IPS-18a (cell line): ENCODE measurements around the gene CPLX4.

Source experiments
- H3K27ac ChIP-seq: one replicate; pipeline ENCODE4 v1.5.1; 2013; ENCODE audit warnings: low read length
- H3K27me3 ChIP-seq: one replicate; pipeline ENCODE4 v1.6.1; 2013; ENCODE audit warnings: mild to moderate bottlenecking, low read length; ENCODE audit not compliant: control insufficient read depth, insufficient read depth
- H3K36me3 ChIP-seq: one replicate; pipeline ENCODE4 v1.6.1; 2013; ENCODE audit warnings: low read depth, low read length; ENCODE audit not compliant: control insufficient read depth
- H3K4me1 ChIP-seq: one replicate; pipeline ENCODE4 v1.6.1; 2013; ENCODE audit warnings: low read depth, low read length; ENCODE audit not compliant: control insufficient read depth
- H3K4me3 ChIP-seq: one replicate; pipeline ENCODE4 v1.5.1; 2013; ENCODE audit warnings: low read length
- H3K9ac ChIP-seq: one replicate; pipeline ENCODE4 v1.6.1; 2013; ENCODE audit warnings: mild to moderate bottlenecking, low read length, moderate library complexity
- H3K9me3 ChIP-seq: one replicate; pipeline ENCODE4 v1.6.1; 2013; ENCODE audit warnings: low read depth, low read length; ENCODE audit not compliant: control insufficient read depth

Gene CPLX4

DNA sequence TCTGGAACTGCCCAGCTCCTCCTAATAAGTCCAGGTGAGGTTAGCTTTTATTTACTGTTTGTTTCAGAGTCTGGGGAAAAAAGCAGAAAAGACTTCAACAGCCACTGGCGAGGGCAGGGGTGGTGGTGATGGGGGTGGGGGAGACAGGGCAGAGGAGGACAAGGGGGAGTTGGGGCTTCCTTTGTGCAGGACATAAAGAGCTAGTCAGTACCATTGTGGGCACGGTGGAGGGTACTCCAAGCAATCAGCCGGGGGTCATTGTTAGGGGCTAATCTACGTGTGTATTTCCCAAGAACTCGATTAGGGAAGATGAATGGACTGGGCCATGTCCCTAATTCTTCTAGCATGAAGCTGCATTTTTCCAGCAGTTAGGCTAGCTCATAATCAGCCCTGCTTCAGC is 42.4 kb downstream of the CPLX4 start:
- peaks cover 13% of the 10 kb centered on the region for H3K4me1 ChIP-seq
- H3K9me3 ChIP-seq, result no peaks in the 10 kb centered on the region
- peaks cover 96% of the 10 kb centered on the region for H3K27me3 ChIP-seq
- no peak overlapping the region for H3K9ac ChIP-seq
- no peak overlapping the region for H3K27ac ChIP-seq
- no peaks in the 10 kb centered on the region for H3K36me3 ChIP-seq
- H3K4me3 ChIP-seq, result peak overlapping the region; percentile 21

DNA sequence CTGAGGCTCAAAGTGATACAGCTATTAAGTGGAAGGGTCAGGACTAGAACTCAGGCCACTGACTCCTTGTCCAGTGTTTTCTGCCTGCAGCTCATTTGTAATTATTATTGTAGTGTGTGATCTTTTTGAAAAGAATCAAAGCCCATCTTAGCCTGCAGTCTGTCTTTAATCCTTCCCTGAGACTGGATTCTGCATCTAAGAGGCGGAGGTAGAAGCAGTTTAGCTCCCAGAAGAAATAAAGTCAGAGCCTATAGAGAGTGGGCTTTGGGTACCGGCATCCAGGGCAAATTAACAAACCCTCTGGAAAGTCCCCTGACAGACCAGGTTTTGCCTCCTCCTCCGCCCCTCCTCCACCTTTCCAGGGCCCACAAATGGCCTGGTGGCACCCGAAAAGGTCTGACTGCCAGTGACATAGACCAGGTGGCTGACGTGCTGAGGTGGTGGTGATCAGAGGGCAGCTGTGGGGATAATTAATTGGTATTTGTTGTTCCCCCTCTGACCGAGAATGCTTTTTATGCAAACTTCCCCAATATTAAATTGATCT is 43.0 kb downstream of the CPLX4 start:
- Histone ChIP-seq H3K36me3 (no peaks in the 10 kb centered on the region), H3K4me1 (peaks cover 16% of the 10 kb centered on the region), H3K27ac (no peak overlapping the region), H3K4me3 (peak overlapping the region; percentile 21), H3K27me3 (peaks cover 99% of the 10 kb centered on the region), H3K9me3 (no peaks in the 10 kb centered on the region), H3K9ac (no peak overlapping the region)

DNA sequence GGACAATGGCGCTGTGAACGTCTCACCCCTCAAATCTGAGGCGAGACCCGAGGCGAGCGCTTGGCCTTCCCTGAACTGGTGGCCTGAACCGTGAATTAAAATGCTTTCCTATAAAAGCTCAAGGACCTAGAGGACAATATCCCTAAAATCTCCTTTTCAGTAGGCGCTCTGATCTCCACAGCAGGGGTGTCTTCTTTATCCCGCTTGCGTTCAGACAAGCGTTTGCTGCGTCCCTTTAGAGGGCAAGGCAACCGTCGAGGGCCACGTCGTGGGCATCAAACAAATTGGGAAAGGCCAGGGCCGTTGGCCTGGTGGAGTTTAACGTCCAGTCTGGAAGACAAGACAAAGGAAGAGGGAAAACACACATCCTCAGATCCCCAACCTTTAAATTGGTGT is 43.9 kb downstream of the CPLX4 start:
- Histone ChIP-seq H3K4me3 (peak overlapping the region; percentile 63), H3K27me3 (peaks cover 99% of the 10 kb centered on the region), H3K4me1 (peaks cover 16% of the 10 kb centered on the region), H3K27ac (no peak overlapping the region), H3K9me3 (no peaks in the 10 kb centered on the region), H3K36me3 (no peaks in the 10 kb centered on the region), H3K9ac (no peak overlapping the region)

DNA sequence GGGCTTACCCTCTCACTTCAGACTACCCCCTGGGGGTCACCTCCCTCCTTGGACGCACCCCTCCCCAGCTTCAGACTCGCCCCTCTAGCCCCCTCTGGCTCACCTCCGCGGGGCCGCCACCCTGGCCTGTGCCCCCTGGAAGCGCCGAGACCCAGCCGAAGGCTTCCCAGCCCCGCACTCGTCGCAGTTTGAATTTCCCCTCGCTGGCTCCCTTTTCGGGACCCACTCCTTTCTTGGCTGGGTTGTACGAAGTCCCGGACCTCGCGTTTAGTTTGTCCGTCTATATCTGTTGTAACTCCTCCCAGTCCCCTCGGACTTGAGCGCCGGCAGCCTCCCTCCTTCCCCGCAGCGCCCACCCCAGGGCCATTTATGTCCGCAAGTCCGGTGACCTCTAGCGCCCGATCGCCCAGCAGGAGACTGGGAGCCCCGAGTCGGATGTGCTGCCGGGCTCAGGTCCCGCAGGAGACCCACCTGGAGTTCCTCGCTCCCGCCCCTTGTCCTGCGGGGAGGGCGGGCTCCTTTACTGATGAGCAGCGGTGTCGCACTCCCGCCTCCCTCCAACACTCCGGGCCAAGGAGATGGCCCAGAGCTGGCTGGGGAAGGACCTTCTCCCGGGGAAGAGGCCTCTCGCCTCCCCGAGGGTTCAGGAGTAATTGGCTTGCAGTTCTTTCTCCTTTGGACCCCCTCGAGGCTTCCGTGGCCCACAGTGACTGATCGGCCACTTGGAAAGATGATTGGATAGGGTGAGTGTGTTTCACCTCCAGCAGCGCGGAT is 44.5 kb downstream of the CPLX4 start:
- Histone ChIP-seq H3K9ac (no peak overlapping the region), H3K4me1 (peaks cover 16% of the 10 kb centered on the region), H3K4me3 (peak overlapping the region; percentile 63), H3K36me3 (no peaks in the 10 kb centered on the region), H3K27me3 (peaks cover 98% of the 10 kb centered on the region), H3K9me3 (no peaks in the 10 kb centered on the region), H3K27ac (no peak overlapping the region)

DNA sequence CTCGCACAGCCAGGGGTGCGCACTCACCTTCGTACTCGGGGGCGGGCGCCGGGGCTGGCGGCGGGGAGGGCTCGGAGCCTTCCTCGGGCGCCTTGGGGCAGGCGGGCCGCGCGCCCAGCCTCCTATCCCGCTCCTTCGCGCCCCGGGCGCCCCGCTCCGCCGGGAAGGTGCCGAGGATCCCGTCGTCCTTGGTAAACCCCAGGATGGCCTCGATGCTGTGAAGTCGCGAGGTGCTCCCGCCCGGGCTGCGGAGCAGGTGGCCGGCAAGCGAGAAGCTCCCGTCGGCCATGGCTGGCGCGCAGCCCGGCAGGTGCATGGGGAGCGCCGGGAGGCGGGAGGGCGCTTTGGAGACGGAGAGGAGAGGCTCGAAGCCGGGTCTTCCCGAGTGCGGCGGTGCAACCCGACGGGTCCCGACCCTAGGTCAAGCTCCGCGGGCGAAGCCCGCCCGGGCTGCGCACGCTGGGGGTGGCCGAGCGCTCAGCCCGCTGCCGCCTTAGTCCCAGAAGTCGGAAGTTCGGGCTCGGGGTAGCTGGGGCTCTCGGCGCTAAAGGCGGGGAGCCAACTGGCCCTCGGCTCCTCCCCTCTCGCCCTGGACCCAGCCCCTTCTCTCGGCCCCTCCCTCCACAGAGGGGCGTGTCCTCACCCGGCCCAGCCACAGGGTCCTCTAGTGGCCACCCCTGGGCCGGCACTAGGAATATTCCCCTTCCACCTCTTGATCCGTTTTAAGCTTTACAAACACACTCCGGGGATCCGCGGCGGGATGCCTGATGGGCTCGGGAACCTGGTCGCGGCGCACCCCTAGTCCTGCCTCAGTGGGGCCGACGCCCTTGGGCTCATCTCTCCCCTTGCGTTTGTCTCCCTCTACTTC is 45.3 kb downstream of the CPLX4 start, which contains the start of gene RAX:
TSS of gene RAX (minus strand) at position 564 of the 868 bp plus-strand sequence. CDS start at position 316, 248 bp downstream.
- Histone ChIP-seq H3K4me3 (peak within 1 kb of the TSS; percentile 63), H3K4me1 (peaks cover 21% of the 10 kb centered on the region), H3K27me3 (peaks cover 98% of the 10 kb centered on the region), H3K27ac (no peak within 1 kb of the TSS), H3K36me3 (no peaks in the 10 kb centered on the region), H3K9ac (no peak within 1 kb of the TSS), H3K9me3 (no peaks in the 10 kb centered on the region)

DNA sequence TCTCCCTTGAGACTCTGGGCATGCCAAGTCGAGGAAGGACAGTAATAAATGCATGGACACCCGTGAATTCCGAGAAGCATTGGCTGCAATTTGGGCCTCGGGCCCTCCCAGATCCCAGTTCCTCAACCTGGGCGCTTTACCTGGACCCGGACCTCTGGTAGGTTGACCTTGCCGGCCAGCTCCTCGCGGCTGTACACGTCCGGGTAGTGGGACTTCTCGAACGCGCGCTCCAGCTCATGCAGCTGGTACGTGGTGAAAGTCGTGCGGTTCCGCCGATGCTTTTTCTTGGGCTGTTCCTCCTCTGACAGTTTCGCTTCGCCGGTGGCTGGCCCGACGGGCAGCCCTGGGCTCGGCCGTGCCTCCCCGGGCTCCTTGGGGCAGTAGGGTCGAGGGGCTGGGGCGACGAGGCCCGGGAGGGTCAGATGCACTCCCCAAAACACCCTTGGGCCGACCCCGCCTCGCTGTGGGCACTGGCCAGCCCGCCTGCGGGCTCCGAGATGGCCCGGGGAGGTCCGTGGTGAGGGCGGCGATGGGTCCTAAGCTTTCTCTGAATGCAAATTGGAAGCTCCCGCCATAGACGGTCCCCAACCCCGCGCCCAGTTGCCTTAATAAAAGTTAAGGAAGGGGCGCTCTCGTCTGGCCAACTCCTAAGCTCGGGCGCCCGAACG is 46.1 kb downstream of the CPLX4 start:
- Histone ChIP-seq H3K9ac (no peak overlapping the region), H3K36me3 (no peaks in the 10 kb centered on the region), H3K4me3 (peak overlapping the region; percentile 63), H3K4me1 (peaks cover 23% of the 10 kb centered on the region), H3K9me3 (no peaks in the 10 kb centered on the region), H3K27me3 (peaks cover 98% of the 10 kb centered on the region), H3K27ac (no peak overlapping the region)

DNA sequence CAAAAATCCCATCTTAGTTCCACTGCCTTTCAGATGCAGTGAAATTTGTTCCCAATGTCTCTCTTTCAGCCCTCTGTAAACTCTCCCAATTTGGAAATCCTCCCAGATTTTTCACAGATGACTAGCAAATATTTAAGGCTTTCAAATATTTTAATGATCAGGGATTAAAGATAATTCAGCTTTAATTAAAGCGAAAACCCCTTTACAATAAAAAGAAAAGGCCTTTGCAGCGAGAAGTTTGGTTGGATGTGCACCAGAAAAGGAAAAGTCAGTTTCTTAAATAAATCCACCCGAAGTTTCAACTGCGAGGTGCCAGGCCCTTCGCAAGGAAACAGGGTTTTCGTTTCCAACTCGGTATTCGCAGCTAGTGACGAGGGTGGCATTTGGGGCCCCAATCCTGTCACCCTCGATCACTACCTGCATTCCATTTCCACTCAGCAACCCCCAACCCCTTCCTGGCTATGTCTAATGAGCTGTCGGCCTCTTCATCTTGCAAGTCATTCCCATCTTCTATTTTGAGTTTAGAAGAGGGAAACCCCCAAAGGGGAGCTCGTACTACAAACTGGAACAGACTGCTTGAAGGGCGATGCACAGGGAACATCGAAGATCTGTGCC is 46.7 kb downstream of the CPLX4 start:
- Histone ChIP-seq H3K4me3 (peak overlapping the region; percentile 63), H3K36me3 (no peaks in the 10 kb centered on the region), H3K4me1 (peaks cover 26% of the 10 kb centered on the region), H3K9me3 (no peaks in the 10 kb centered on the region), H3K27me3 (peaks cover 98% of the 10 kb centered on the region), H3K27ac (no peak overlapping the region), H3K9ac (no peak overlapping the region)

DNA sequence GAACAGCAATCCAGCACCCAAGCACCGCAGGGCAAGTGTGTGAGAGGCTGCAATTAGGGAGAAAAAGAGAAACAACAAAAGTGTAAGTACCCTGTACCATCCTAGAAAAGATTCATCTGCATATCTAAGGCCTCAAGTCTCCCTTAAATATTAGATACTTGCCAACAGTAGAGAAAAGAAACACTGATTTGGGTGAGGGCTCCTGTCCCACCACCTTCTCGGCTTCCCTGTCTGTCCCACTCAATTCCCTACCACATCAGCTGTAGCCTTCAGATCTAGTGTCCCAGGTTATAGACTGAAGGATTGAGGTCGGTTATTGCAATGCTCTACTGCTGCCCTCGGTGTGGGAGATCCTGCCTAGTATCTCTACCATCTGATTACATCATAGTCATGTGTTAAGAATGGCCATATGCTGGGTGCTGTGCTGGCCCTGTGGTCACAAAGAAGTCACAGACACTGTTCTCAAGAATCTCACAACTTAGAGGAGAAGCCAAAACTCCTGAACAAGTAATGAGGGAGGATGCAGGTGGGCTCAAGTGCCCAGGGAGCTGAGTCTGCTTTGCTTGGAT is 47.7 kb downstream of the CPLX4 start:
- peaks cover 98% of the 10 kb centered on the region for H3K27me3 ChIP-seq
- H3K4me1 ChIP-seq, result peaks cover 26% of the 10 kb centered on the region
- H3K27ac ChIP-seq, result no peak overlapping the region
- H3K9ac ChIP-seq, result no peak overlapping the region
- H3K9me3 ChIP-seq, result no peaks in the 10 kb centered on the region
- H3K4me3 ChIP-seq, result no peak overlapping the region
- H3K36me3 ChIP-seq, result no peaks in the 10 kb centered on the region

DNA sequence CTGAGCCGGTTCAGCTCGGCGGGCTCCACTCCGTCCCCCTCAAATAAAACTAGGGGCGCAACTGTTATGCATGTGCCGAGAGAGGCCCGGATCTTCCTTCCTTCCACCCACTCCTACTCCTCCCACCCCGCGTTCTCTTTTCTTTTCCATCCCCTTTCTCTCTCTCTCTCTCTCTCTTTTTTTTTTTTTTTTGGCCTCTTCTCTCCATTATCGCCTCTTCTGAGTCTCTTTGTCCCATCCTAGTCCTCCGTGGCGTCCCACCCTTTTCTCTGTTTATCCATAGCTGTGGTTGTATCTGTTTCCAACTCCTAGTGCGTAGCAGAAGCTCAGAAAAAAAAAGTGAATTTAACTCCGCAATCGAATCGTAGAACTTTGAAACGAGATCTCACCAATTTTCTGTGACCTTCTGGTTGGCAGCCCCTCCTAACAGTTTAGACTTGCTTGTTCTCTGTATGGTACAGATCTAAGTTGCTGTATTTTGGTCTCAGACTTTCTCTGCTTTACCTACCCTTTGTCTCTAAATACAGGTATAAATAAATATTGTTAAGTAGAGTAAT is 48.8 kb downstream of the CPLX4 start:
- Histone ChIP-seq H3K27ac (no peak overlapping the region), H3K27me3 (peaks cover 98% of the 10 kb centered on the region), H3K9me3 (no peaks in the 10 kb centered on the region), H3K36me3 (no peaks in the 10 kb centered on the region), H3K4me1 (peaks cover 22% of the 10 kb centered on the region), H3K9ac (peak overlapping the region; percentile 16), H3K4me3 (peak overlapping the region; percentile 71)

DNA sequence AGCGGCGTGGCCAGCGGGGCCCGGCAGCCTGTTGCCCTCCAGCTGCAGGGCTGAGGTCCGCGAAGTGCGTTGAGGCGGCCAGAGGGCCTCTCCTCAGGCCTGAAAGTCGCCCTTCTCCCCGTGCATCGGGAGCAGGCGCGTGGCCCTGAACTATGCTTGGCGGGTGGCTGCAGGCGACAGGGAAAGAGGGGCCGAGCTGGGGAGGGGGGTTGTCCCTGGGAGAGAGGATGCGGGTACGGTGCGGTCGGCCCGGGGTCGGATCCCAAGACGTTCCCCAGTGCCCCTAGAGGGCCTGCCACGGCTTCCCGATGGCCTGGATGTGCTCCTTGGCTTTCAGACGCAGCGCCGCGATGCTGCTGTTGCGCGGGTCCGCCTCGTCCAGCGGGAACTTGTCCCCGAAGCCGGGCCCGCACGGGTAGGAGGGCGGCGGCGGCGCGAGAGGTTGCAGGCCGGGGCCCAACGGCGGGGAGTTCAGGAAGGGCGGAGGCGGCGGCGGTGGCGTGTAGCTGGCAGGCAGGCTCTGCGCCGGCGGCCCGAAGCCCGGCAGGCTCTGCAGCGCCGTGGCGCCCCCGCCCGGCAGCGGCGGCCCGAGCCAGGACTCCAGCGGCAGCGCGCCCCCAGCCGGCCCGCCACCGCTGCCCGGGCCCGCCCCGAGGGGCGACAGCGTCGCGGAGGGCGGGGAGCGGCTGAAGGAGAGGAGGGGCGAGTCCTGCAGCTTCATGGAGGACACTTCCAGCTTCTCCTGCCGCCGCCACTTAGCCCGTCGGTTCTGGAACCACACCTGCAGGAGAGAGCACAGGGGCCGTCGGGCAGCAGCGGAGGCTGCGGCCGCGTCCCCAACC is 49.5 kb downstream of the CPLX4 start:
- H3K4me1 ChIP-seq, result peaks cover 19% of the 10 kb centered on the region
- H3K36me3 ChIP-seq, result no peaks in the 10 kb centered on the region
- no peaks in the 10 kb centered on the region for H3K9me3 ChIP-seq
- peak overlapping the region; percentile 16 for H3K9ac ChIP-seq
- H3K27me3 ChIP-seq, result peaks cover 98% of the 10 kb centered on the region
- peak overlapping the region; percentile 71 for H3K4me3 ChIP-seq
- no peak overlapping the region for H3K27ac ChIP-seq
